WERI-Rb-1 (cell line): ENCODE data around the gene BHLHE40.
A peak's percentile ranks its signal among the peaks of the same experiment; 100 is the strongest.

Source experiments
- DNase-seq: peaks from one replicate; pipeline ENCODE4 v3.0.0-alpha.2; 2020
- H3K27ac ChIP-seq: fragments of 250-450 bp; sonication (Bioruptor Pico); 2 replicates; pipeline ENCODE4 v1.5.1; 2020; ENCODE audit warnings: mild to moderate bottlenecking, moderate library complexity
- H3K27me3 ChIP-seq: fragments of 250-450 bp; sonication (Bioruptor Pico); 2 replicates; pipeline ENCODE4 v1.5.1; 2021; ENCODE audit warnings: mild to moderate bottlenecking, low read depth, moderate library complexity; ENCODE audit not compliant: insufficient read depth, severe bottlenecking
- H3K36me3 ChIP-seq: fragments of 250-450 bp; sonication (Bioruptor Pico); 2 replicates; pipeline ENCODE4 v1.5.1; 2020; ENCODE audit warnings: mild to moderate bottlenecking, moderate library complexity
- H3K4me3 ChIP-seq: 2 replicates; pipeline ENCODE4 v1.5.1; 2011; ENCODE audit warnings: low read depth, mild to moderate bottlenecking, control low read depth, low read length
- H3K9me3 ChIP-seq: fragments of 250-450 bp; sonication (Bioruptor Pico); 2 replicates; pipeline ENCODE4 v1.5.1; 2021; ENCODE audit warnings: mild to moderate bottlenecking, moderate library complexity; ENCODE audit not compliant: severe bottlenecking
- TF ChIP-seq, protein P1 (sequence below): IDR thresholded peaks from 2 replicates; pipeline ENCODE4 v1.5.1; 2011; ENCODE audit warnings: low read depth, mild to moderate bottlenecking, control low read depth, inconsistent platforms, low read length

BHLHE40 gene

DNA sequence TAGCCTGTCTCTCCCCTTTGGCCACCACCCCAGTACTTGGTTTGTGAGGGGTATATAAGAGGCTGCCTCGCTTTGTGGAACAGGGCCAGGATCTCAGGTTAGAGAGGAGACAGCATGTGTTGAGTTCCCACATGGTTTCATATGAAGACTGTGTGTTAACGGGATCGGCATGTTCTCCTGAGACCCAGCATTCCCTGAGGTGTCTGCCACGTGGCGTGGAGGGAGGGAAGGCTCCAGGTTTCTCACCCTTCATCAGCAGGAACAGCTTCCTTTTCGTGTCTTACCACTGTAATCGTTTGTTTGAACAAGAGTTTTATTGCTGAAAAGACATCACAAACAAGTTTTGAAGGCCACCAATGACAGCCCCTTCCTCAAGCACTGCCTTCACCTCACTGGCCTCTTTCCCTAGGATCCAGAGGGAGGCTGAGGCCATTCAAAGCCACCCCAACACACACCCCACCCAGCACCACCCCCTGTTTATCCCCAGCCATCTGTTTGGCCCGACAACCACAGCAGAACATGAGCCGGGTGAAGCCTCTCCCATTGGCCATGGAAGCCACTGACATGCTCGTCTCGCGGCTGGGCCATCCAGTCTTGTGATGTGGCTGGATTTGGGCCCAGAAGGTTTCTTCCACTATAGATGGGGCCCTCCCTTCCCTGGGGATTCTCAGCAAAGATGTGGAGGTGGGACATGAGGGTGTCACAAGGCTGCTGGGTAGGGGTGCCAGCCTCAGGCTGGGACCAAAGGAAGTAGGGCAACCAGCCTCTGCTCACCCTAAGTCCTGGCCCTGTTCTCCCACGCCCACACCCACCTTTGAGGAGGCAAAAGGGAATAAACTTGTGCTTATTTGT lies 10.0 kb downstream of the BHLHE40 start:
- Histone ChIP-seq H3K36me3 (peaks cover 6% of the 10 kb centered on the region), H3K4me3 (no peak overlapping the region), H3K9me3 (no peaks in the 10 kb centered on the region), H3K27ac (peak overlapping the region; percentile 76), H3K27me3 (no peaks in the 10 kb centered on the region)
- DNase-seq: peak; percentile 88
- TF ChIP-seq, protein P1, sequence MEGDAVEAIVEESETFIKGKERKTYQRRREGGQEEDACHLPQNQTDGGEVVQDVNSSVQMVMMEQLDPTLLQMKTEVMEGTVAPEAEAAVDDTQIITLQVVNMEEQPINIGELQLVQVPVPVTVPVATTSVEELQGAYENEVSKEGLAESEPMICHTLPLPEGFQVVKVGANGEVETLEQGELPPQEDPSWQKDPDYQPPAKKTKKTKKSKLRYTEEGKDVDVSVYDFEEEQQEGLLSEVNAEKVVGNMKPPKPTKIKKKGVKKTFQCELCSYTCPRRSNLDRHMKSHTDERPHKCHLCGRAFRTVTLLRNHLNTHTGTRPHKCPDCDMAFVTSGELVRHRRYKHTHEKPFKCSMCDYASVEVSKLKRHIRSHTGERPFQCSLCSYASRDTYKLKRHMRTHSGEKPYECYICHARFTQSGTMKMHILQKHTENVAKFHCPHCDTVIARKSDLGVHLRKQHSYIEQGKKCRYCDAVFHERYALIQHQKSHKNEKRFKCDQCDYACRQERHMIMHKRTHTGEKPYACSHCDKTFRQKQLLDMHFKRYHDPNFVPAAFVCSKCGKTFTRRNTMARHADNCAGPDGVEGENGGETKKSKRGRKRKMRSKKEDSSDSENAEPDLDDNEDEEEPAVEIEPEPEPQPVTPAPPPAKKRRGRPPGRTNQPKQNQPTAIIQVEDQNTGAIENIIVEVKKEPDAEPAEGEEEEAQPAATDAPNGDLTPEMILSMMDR: no peak

DNA sequence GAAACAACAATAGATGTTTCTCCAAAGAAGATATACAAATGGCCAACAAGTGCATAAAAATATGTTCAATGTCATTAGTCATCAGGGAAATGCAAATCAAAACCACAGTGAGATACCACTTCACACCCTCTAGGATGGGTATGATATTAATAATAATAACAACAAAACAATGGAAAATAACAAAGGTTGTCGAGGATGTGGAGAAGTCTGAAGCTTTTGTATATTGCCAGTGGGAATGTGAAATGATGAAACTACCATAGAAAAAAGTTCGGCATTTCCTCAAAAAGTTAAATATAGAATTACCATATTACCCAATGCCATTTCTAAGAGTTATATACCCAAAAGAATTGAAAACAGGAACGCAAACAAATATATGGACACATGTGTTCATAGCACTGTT lies 10.8 kb downstream of the BHLHE40 start:
- DNase-seq: no peak
- TF ChIP-seq, protein P1: no peak
- no peaks in the 10 kb centered on the region for H3K36me3 ChIP-seq
- H3K27ac ChIP-seq: no peak overlapping the region
- H3K4me3 ChIP-seq: no peak overlapping the region
- no peaks in the 10 kb centered on the region for H3K9me3 ChIP-seq
- no peaks in the 10 kb centered on the region for H3K27me3 ChIP-seq

DNA sequence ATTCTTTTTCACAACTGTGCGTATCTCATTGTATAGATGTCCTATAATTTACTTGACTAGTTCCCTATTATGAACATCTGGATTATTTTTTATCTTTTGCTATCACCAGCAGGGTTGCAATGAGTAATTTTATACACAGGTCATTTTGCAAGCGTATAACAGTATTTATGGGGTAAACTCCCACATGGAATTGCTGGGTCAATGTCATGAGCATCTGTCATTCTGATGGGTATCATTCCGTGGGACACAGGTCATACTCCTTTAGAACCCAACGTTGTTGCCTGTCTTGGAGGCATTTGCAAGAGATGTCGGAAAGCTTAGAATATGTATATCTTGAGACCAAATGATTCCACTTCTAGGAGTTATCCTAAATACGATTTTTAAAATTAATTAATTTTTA lies 12.9 kb downstream of the BHLHE40 start:
- Histone ChIP-seq H3K4me3 (no peak overlapping the region), H3K27me3 (no peaks in the 10 kb centered on the region), H3K36me3 (no peaks in the 10 kb centered on the region), H3K27ac (no peak overlapping the region), H3K9me3 (no peaks in the 10 kb centered on the region)
- TF ChIP-seq, protein P1: no peak
- DNase-seq: no peak

DNA sequence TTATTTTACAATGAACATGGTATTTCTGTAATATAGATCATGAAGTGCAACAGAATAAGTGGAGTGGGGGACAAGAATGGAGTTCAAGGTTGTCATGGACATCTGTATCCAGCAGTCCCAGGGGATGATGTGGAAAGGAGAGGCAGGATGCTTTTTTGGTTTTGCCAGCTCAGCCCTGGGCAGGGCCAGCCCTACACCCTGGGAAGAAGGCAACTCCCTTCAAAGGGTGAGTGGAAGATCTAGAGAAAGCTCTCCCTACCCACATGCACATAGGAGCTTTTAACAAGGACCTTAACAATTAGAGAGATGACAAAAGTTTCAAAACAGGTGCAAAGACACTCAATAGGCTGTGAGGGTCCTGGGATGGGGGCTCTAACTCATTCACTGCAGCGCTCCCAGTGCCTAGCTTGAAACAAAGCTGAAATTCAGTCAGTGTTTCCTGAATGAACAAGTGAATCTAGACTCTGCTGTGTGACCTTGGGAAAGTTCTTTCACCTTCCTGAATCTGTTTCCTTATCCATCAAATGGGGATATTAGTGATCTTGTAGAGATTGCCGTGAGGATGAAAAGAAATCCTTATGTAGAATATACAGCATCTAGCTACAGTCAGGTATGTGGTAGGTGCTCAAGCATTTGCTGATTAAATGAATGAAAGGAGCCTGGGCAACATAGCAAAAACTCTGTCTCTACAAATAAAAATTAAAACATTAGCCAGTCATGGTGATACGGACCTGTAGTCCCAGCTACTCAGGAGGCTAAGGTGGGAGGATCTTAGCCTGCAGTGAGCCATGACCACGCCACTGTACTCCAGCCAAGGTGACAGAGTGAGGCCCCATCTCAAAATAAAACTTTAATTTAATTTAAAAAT lies 14.3 kb downstream of the BHLHE40 start:
- TF ChIP-seq, protein P1: no peak
- DNase-seq: no peak
- H3K36me3 ChIP-seq: no peaks in the 10 kb centered on the region
- H3K9me3 ChIP-seq: no peaks in the 10 kb centered on the region
- H3K27me3 ChIP-seq: no peaks in the 10 kb centered on the region
- H3K4me3 ChIP-seq: no peak overlapping the region
- peak overlapping the region; percentile 88 for H3K27ac ChIP-seq

- Histone ChIP-seq H3K4me3 (no peak overlapping the region), H3K27ac (peak overlapping the region; percentile 88), H3K36me3 (no peaks in the 10 kb centered on the region), H3K27me3 (no peaks in the 10 kb centered on the region), H3K9me3 (no peaks in the 10 kb centered on the region)
- TF ChIP-seq, protein P1: no peak
- DNase-seq: peak; percentile 60
Observed at GRCh38 chr3:4994144-4994730, 15.0 kb downstream of the BHLHE40 start.
